Activated naive CD8-positive, alpha-beta T cell (primary cell): ENCODE results near the gene RARS1.

ENCODE experiments used
- H3K27ac Mint-ChIP-seq: one replicate; pipeline ENCODE4 v1.8.0; 2021; ENCODE audit warnings: mixed read lengths
- H3K27me3 Mint-ChIP-seq: one replicate; pipeline ENCODE4 v1.8.0; 2021; ENCODE audit warnings: mixed read lengths
- H3K36me3 Mint-ChIP-seq: one replicate; pipeline ENCODE4 v1.8.0; 2021; ENCODE audit warnings: mixed read lengths
- H3K4me1 Mint-ChIP-seq: one replicate; pipeline ENCODE4 v1.8.0; 2021; ENCODE audit warnings: low read depth, mixed read lengths
- H3K4me3 Mint-ChIP-seq: one replicate; pipeline ENCODE4 v1.8.0; 2021; ENCODE audit warnings: mild to moderate bottlenecking, mixed read lengths
- H3K9me3 Mint-ChIP-seq: one replicate; pipeline ENCODE4 v1.8.0; 2021; ENCODE audit warnings: low read depth, mixed read lengths

Gene RARS1

DNA sequence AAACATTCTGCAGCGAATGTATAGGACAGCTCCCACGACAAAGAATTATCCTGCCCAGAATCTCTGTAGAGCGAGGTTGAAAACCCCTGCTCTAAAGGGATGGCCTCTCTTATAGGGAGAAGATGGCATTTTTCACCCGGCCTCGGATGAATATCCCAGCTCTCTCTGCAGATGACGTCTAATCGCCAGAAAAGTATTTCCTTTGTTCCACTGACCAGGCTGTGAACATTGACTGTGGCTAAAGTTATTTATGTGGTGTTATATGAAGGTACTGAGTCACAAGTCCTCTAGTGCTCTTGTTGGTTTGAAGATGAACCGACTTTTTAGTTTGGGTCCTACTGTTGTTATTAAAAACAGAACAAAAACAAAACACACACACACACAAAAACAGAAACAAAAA, 17.4 kb upstream of the RARS1 start:
- Mint-ChIP-seq H3K27ac (no peak overlapping the region), H3K9me3 (no peaks in the 10 kb centered on the region), H3K36me3 (no peaks in the 10 kb centered on the region), H3K4me1 (no peaks in the 10 kb centered on the region), H3K27me3 (peaks cover 1% of the 10 kb centered on the region), H3K4me3 (no peak overlapping the region)

DNA sequence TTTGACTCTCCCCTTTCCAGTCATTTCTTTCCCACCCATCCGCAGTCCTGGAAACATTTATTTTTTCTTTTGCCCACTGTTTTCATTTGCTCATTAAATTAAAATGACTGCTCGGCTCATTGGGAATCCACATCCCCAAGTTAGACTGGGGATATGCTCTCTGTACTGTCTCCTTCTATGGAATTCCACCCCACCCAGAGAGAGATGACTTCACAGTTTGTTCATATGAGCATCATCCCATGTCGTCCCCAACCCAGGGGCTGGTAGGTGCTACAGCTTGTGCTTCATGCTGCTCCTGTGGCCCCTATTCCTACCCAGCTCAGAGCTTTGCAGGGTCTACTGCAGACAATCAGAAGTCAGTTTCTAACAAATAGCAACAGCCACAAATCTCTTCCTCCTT, 16.5 kb upstream of the RARS1 start:
- H3K27me3 Mint-ChIP-seq: no peaks in the 10 kb centered on the region
- no peaks in the 10 kb centered on the region for H3K9me3 Mint-ChIP-seq
- H3K4me3 Mint-ChIP-seq: no peak overlapping the region
- no peaks in the 10 kb centered on the region for H3K4me1 Mint-ChIP-seq
- no peak overlapping the region for H3K27ac Mint-ChIP-seq
- H3K36me3 Mint-ChIP-seq: no peaks in the 10 kb centered on the region

DNA sequence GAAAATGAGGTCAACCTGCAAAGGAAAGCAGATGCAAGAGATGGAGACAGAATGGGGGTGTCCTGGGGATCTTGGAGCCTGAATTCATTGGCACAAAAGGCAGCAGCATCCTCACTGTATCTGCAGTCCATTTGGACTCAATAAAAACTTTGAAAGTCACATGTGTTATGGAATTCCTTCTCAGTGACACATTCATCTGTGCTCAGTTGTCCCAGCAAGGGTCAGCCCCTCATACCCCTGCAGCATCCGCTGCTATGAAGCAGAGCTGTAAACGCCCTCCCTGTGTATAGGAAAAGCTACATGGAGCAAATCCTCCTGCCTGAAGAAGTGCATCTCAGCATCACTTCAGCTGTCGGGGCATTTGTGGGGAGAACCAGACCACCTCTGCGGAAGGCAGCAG, 14.5 kb upstream of the RARS1 start:
- Mint-ChIP-seq H3K9me3 (no peaks in the 10 kb centered on the region), H3K36me3 (no peaks in the 10 kb centered on the region), H3K4me1 (no peaks in the 10 kb centered on the region), H3K27me3 (no peaks in the 10 kb centered on the region), H3K4me3 (no peak overlapping the region), H3K27ac (no peak overlapping the region)

DNA sequence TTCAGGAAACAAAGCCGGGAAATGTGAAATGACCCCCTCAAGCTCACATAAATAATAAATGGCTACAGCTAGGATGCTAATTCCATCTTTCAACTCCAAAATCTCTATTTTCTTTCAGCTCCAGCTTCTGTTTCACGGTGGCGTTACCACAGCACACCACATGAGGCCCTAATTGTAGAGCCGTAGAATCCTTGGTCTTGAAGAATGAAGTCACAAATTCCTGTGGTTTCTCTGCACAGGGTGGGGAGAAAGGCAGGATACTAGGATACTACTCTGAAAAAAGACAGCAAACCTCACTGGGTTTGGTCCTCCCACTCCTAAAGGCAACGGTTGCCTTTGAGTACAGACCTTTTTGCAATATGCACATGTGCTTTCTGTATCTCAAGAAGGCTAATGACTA, 13.9 kb upstream of the RARS1 start:
- no peaks in the 10 kb centered on the region for H3K9me3 Mint-ChIP-seq
- no peak overlapping the region for H3K4me3 Mint-ChIP-seq
- H3K36me3 Mint-ChIP-seq: no peaks in the 10 kb centered on the region
- H3K27ac Mint-ChIP-seq: no peak overlapping the region
- H3K27me3 Mint-ChIP-seq: no peaks in the 10 kb centered on the region
- H3K4me1 Mint-ChIP-seq: no peaks in the 10 kb centered on the region

DNA sequence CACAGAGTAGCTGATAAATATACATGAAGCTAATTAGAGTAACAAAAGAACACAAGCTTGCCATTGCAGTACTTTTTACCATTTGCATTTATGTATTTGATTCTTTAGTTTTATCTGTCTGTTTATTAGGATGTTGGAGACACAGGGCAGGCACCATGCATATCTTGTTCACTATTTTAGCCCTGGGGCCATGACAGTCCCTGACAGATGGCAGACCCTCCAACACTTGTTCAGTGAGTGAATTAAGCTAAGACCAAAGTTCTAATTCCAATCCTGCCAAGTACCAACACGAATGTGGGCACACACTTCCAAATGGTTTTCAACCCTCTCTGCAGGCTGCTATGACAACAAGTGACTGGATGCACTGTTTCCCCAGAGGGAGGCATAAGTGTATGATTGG, 12.0 kb upstream of the RARS1 start:
- H3K9me3 Mint-ChIP-seq: no peaks in the 10 kb centered on the region

DNA sequence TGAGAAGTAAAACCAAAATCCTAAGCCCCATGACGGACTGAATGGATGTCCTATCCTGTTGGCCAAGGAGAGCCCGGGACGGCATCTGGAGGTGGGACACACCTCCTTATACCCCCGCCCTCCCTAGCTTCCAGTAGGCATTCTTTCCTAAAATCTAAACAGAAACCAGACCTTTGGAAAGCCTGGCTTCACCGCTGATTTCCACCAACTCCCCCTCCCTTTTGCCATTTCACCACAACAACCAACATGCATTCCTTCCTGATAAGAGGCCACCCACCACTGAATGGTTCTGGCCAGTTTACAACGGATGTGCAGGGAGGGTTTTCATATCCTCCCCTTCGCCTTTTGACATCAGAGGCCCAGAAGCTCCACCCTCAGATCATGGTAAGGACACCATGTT, 9.2 kb upstream of the RARS1 start:
- no peak overlapping the region for H3K27ac Mint-ChIP-seq
- no peaks in the 10 kb centered on the region for H3K27me3 Mint-ChIP-seq

More for the DNA sequence above, 12.0 kb upstream of the RARS1 start:
- no peak overlapping the region for H3K27ac Mint-ChIP-seq
- no peaks in the 10 kb centered on the region for H3K36me3 Mint-ChIP-seq
- no peak overlapping the region for H3K4me3 Mint-ChIP-seq
- H3K4me1 Mint-ChIP-seq: no peaks in the 10 kb centered on the region
- no peaks in the 10 kb centered on the region for H3K27me3 Mint-ChIP-seq

DNA sequence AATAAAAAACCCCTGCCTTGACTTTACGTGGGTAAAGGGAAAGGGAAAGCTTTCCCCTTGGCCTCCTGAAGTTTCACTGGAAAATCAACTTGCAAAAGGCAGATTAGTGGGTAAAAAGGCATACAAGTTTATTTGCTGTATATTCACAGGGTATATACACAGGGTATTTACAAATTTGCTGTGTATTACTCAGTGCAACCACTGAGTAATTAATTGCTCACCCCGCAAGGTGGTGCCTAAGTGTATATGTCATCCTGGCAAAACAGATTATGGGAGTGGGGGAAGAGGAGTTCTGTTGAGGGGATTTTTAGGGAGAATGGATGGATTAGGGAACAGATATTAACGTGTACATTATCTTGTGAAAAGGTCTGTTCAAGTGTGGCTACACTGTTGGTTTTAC, 7.1 kb upstream of the RARS1 start:
- H3K4me1 Mint-ChIP-seq: peaks cover 3% of the 10 kb centered on the region
- H3K9me3 Mint-ChIP-seq: no peaks in the 10 kb centered on the region
- H3K4me3 Mint-ChIP-seq: no peak overlapping the region
- peaks cover 3% of the 10 kb centered on the region for H3K27me3 Mint-ChIP-seq
- no peak overlapping the region for H3K27ac Mint-ChIP-seq
- no peaks in the 10 kb centered on the region for H3K36me3 Mint-ChIP-seq

More for the DNA sequence above, 9.2 kb upstream of the RARS1 start:
- peaks cover 3% of the 10 kb centered on the region for H3K4me1 Mint-ChIP-seq
- H3K9me3 Mint-ChIP-seq: no peaks in the 10 kb centered on the region
- H3K4me3 Mint-ChIP-seq: no peak overlapping the region
- H3K36me3 Mint-ChIP-seq: no peaks in the 10 kb centered on the region

DNA sequence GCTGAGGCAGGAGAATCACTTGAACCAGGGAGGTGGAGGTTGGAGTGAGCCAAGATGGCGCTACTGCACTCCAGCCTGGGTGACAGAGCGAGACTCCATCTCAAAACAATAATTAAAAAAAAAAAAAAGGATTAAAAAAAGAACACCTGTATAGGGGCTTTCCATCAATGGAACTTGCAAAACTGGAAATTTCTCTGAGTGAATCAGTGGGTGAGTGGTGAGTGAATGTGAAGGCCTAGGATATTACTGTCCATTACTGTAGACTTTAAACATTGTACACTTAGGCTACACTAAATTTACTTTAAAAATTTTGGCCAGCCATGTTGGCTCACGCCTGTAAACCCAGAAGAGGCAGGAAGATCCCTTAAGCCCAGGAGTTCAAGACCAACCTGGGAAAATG, 5.7 kb upstream of the RARS1 start:
- Mint-ChIP-seq H3K9me3 (no peaks in the 10 kb centered on the region), H3K27ac (no peak overlapping the region), H3K27me3 (peaks cover 3% of the 10 kb centered on the region), H3K4me3 (no peak overlapping the region), H3K4me1 (peaks cover 9% of the 10 kb centered on the region), H3K36me3 (no peaks in the 10 kb centered on the region)

DNA sequence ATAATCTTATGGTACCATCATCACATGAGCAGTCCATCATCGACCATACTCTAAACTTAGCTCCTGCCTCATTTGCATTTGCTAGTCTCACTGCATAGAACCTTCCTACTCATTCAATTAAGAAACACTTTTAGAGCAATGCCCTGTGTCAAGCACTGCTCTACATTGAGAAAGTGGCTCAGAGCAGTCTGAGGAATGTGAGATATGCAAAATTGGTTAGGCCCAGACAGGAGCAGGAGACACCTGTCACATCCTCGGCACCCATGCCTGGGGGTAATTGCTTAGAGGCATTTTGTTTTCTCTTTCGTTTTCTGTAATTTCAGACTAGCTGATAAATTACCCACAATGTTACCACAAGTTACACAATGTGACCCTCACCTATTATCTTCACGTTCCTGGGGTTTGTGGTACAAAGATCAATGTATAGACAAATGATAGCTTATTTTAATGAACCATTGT, 4.9 kb upstream of the RARS1 start:
- H3K4me3 Mint-ChIP-seq: no peak overlapping the region
- H3K27me3 Mint-ChIP-seq: peaks cover 3% of the 10 kb centered on the region
- H3K27ac Mint-ChIP-seq: no peak overlapping the region
- H3K36me3 Mint-ChIP-seq: no peaks in the 10 kb centered on the region
- H3K9me3 Mint-ChIP-seq: no peaks in the 10 kb centered on the region
- peaks cover 15% of the 10 kb centered on the region for H3K4me1 Mint-ChIP-seq

DNA sequence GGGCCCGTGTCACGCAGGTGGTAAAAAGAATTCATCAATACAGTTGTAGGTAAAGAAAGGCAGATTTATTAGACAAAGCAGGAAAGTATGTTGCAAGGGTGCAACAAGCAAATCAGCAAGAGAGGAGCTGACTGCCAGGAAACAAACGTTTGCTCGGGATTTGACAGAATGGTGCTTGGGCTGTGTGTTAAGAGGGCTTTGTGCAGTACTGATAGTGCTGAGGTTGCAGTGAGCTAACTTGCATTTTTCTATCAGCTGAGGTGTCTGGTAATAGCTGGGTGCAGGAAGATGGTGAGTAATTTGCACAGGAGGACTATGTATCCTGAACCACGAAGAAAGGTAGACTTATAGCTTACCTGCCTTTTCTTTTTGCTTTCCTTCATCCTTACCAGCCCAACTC, 3.9 kb upstream of the RARS1 start:
- no peaks in the 10 kb centered on the region for H3K36me3 Mint-ChIP-seq
- no peaks in the 10 kb centered on the region for H3K9me3 Mint-ChIP-seq
- H3K27ac Mint-ChIP-seq: no peak overlapping the region
- H3K27me3 Mint-ChIP-seq: peaks cover 3% of the 10 kb centered on the region
- no peak overlapping the region for H3K4me3 Mint-ChIP-seq
- peaks cover 20% of the 10 kb centered on the region for H3K4me1 Mint-ChIP-seq

DNA sequence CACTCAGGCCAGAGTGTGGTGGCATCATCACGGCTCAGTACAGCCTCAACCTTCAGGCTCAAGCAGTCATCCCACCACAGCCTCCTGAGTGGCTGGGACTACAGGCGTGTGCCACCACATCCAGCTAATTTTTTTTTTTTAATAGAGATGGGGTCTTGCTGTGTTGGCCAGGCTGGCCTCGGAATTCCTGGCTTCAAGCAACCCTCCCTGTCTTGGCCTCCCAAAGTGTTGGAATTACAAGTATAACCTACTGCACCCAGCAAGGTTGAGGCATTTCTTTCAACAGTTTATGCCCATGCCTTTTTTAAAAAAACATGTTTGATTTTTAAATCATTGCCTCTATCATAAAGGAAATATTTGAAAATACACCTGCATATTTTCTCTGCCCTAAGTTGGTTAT, 2.8 kb downstream of the RARS1 start:
- Mint-ChIP-seq H3K27me3 (peaks cover under 1% of the 10 kb centered on the region), H3K4me3 (peak overlapping the region; percentile 27), H3K27ac (no peak overlapping the region), H3K4me1 (peaks cover 34% of the 10 kb centered on the region), H3K9me3 (no peaks in the 10 kb centered on the region), H3K36me3 (peaks cover 15% of the 10 kb centered on the region)

DNA sequence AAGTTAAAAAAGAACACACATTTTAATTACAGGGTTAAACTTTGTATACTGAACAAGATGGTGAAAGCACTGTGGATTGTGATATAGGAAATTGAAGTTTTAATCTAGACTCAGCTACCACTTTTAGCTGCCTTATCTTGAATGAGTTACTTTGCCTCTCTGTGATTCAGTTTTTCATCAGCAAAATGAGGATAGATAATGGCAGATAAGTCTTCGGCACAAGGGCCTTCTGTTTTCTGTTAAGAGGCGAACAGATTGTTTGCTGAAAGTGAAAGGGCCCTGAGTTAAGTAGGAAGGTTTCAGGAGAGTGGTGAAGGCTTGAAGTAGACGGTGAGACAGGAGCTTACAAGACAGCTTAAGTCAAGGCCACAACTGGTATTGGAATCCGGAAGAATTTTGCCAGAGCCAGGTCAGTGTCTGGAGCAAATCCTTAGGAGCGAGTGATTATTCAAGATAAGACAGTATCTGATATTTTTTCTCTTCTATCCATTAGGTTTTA, 7.8 kb downstream of the RARS1 start:
- H3K4me1 Mint-ChIP-seq: peaks cover 14% of the 10 kb centered on the region
- H3K4me3 Mint-ChIP-seq: no peak overlapping the region
- no peaks in the 10 kb centered on the region for H3K9me3 Mint-ChIP-seq
- no peak overlapping the region for H3K27ac Mint-ChIP-seq
- H3K36me3 Mint-ChIP-seq: peaks cover 18% of the 10 kb centered on the region
- no peaks in the 10 kb centered on the region for H3K27me3 Mint-ChIP-seq

DNA sequence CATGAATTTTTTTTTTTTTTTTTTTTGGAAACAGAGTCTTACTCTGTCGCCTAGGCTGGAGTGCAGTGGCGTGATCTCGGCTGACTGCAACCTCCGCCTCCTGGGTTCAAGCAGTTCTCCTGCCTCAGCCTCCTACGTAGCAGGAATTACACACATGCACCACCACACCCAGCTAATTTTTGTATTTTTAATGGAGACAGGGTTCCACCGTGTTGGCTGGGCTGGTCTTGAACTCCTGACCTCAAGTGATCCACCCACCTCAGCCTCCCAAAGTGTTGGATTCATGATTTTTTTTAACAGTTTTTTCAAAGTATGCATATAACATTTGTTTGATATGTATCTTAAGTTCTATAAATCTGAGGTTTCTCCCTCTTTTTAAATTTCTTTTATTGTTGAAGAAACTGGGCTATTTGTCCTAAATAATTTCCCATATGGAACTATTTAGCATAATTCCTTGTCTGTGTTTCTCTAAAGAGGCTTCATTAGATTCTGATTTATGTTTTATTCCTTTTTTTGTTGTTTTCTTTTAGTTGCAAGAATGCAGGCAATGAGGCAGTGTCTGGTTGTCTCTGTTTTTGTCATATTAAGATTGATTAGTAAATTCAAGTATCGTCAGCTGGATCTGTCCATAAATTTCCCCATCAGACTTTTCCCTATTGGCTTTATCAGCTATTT, 16.4 kb downstream of the RARS1 start:
- no peaks in the 10 kb centered on the region for H3K27me3 Mint-ChIP-seq
- H3K4me1 Mint-ChIP-seq: no peaks in the 10 kb centered on the region
- H3K9me3 Mint-ChIP-seq: no peaks in the 10 kb centered on the region
- H3K36me3 Mint-ChIP-seq: no peaks in the 10 kb centered on the region
- no peak overlapping the region for H3K27ac Mint-ChIP-seq
- no peak overlapping the region for H3K4me3 Mint-ChIP-seq

DNA sequence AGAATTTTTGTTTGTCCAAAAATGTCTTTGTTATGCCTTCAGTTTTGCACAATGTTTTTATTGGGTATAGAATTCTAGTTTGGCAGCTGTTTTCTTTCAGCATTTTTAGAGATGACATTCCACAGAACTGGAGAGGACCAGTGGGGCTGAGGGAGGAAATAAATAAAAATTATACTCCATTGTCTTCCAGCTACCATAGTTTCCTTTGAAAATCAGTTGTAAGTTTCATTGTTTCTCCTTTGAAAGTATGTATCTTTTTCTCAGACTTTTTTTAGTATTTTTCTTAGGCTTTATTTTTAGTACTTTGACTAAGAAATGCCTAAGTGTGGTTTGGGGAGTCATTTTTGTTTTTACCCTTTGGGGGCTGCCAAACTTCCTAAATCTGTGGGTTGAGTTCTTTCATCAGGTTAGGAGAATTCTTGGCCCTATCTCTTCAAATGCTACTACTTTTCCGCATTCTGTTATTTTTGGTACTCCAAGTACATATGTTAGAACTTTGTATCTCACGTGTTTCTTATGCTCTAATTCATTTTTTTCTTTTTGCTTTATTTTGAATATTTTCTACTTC, 27.7 kb downstream of the RARS1 start:
- Mint-ChIP-seq H3K4me1 (no peaks in the 10 kb centered on the region), H3K36me3 (peaks cover 37% of the 10 kb centered on the region), H3K4me3 (no peak overlapping the region), H3K27me3 (no peaks in the 10 kb centered on the region), H3K27ac (no peak overlapping the region), H3K9me3 (no peaks in the 10 kb centered on the region)

DNA sequence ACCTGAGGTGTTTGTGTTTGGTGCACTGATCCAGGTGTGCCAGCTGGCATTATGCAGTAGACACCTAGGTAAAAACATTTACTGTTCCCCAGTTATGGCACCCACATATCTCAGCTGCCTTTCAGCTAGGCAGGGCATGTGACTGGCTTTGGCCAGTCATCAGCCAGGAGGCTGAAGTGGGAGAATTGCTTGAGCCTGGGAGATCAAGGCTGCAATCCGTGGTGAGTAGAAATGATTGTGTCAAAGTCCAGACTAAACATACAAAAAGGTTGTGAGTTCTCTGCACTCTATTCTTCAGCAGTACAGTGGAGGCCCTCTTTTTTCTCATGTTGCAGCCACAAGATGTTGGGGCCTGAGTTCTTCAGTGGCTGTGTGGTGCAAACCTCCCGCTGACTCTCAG, 39.6 kb downstream of the RARS1 start:
- H3K27ac Mint-ChIP-seq: no peak overlapping the region
- H3K27me3 Mint-ChIP-seq: peaks cover 15% of the 10 kb centered on the region
- H3K4me1 Mint-ChIP-seq: peaks cover 12% of the 10 kb centered on the region
- no peak overlapping the region for H3K4me3 Mint-ChIP-seq
- peaks cover 5% of the 10 kb centered on the region for H3K36me3 Mint-ChIP-seq
- no peaks in the 10 kb centered on the region for H3K9me3 Mint-ChIP-seq

DNA sequence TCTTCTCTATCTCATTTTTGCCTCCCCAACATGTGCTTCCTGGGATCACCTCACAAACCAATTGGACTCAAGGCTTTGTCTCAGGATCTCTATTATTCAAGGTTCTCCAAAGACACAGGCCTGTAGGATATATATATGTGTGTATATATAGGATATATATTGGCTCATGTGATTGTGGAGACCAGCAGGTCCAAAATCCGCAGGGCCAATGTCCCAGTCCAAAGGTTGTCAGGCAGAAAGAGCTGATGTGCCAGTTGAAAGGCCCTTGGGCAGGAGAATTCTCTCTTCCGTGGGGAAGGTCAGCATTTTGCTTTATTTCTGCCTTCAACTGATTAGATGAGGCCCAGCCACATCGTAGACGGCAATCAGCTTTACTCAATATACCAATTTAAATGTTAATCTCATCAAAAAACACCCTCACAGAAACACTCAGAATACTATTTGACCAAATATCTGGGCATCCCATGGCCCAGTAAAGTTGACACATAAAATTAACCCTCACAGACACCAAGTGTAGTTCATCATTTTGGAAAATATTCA, 41.6 kb downstream of the RARS1 start:
- Mint-ChIP-seq H3K4me3 (peak overlapping the region; percentile 87), H3K27me3 (peaks cover 21% of the 10 kb centered on the region), H3K27ac (no peak overlapping the region), H3K4me1 (peaks cover 12% of the 10 kb centered on the region), H3K36me3 (peaks cover 5% of the 10 kb centered on the region), H3K9me3 (no peaks in the 10 kb centered on the region)
